Stimulated activated naive CD8-positive, alpha-beta T cell treated with anti-CD3 and anti-CD28 coated beads, Interleukin-15, Interleukin-2, amounts not matched to agents 100 ng/mL and 50 ng/mL, for 24 hours (primary cell): ENCODE results near the gene PDIA4.
"Not testable (repeated sequence)": the region's sequence is repeated elsewhere in the genome, so short reads cannot be mapped to it uniquely, and the experiment has no call there.

Source experiments
- H3K27ac Mint-ChIP-seq: one replicate; pipeline ENCODE4 v1.8.0; 2021; ENCODE audit warnings: mild to moderate bottlenecking, mixed read lengths
- H3K27me3 Mint-ChIP-seq: one replicate; pipeline ENCODE4 v1.8.0; 2021; ENCODE audit warnings: mixed read lengths
- H3K36me3 Mint-ChIP-seq: one replicate; pipeline ENCODE4 v1.8.0; 2021; ENCODE audit warnings: low read depth, mixed read lengths
- H3K4me1 Mint-ChIP-seq: one replicate; pipeline ENCODE4 v1.8.0; 2021; ENCODE audit warnings: low read depth, mixed read lengths
- H3K4me3 Mint-ChIP-seq: one replicate; pipeline ENCODE4 v1.8.0; 2021; ENCODE audit warnings: mild to moderate bottlenecking, mixed read lengths
- H3K9me3 Mint-ChIP-seq: one replicate; pipeline ENCODE4 v1.8.0; 2021; ENCODE audit warnings: mixed read lengths

PDIA4 gene

DNA sequence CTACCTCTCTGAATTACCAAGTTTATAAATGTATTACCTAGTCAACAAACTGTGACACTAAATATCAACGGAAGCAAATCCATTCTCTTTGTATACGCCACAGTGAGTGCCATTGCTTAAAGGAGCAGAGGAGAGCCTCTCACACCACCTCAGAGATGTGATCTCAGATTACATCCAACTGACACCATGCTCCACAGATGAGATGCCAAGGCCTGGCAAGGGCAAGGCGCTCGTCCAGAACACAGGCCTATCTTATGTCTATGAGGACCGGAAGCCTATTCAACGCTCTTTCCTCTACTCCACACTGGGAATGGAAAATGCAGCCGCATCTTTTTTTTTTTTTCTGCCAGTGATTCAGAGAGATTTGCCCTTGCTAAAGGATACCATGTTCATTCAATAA lies 11.4 kb downstream of the PDIA4 start:
- H3K27me3 Mint-ChIP-seq = no peaks in the 10 kb centered on the region
- H3K27ac Mint-ChIP-seq = no peak overlapping the region
- H3K9me3 Mint-ChIP-seq = no peaks in the 10 kb centered on the region
- H3K4me1 Mint-ChIP-seq = peaks cover 5% of the 10 kb centered on the region
- no peak overlapping the region for H3K4me3 Mint-ChIP-seq
- peaks cover 58% of the 10 kb centered on the region for H3K36me3 Mint-ChIP-seq

DNA sequence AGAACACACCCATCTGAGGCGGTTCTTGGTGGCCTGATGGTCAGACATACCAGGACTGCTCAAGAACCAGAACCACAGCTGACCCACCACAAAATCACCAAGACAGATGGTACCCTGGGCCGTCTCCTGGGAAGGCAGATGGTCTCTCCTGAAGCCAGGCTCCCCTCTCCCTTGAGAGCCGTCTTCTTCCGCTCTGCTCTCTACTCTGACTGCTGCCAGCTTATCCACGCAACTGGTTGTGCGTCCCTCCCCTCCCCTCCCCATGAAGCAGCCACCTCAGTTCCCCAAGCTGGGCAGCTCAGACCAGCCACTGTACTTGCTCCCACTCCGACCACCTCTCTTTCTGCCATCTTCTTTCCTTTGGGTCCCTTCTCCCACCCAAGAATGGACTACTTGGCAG lies 14.0 kb downstream of the PDIA4 start:
- peaks cover 3% of the 10 kb centered on the region for H3K4me1 Mint-ChIP-seq
- H3K9me3 Mint-ChIP-seq = no peaks in the 10 kb centered on the region
- H3K36me3 Mint-ChIP-seq = peaks cover 63% of the 10 kb centered on the region
- no peak overlapping the region for H3K4me3 Mint-ChIP-seq
- no peaks in the 10 kb centered on the region for H3K27me3 Mint-ChIP-seq
- no peak overlapping the region for H3K27ac Mint-ChIP-seq

DNA sequence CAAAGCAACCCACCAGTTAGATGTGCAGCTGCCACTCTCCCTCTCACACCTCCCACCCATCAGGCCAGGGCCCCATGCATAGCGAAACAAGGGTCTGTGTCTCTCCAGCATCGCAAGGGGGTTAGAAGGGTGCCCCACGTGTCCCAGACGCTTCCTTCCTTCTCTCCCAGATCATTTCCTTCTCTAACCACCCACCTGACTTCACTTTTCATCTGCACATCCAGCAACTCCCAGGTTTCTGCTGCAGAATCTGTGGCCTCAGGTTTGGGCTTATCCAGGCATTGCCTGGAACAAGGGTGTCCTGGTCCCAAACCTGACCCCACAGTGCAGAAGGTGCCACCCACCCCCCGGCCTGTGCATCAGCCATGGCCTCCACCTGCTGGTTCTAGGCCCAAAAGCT lies 14.4 kb downstream of the PDIA4 start:
- H3K27ac Mint-ChIP-seq = no peak overlapping the region
- H3K27me3 Mint-ChIP-seq = no peaks in the 10 kb centered on the region

DNA sequence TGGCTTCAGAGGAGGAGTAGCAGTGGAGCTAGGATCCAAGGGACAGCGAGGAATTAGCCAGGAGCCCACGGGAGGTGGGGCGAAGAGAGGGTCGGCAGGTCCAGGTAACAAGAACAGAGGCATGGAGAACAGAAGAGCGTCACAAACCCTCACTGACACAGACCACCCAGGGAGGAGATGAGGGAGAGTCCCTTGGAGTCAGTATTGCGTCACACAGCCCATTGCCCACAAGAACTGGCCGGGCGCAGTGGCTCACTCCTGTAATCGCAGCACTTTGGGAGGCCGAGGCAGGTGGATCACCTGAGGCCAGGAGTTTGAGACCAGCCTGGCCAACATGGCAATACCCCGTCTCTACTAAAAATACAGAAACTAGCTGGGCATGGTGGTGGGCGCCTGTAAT lies 15.6 kb downstream of the PDIA4 start:
- H3K36me3 Mint-ChIP-seq = peaks cover 60% of the 10 kb centered on the region
- H3K9me3 Mint-ChIP-seq, H3K27me3 Mint-ChIP-seq, H3K27ac Mint-ChIP-seq, H3K4me3 Mint-ChIP-seq, H3K4me1 Mint-ChIP-seq: not testable (repeated sequence)

More for the DNA sequence above, 14.4 kb downstream of the PDIA4 start:
- H3K9me3 Mint-ChIP-seq = no peaks in the 10 kb centered on the region
- H3K4me1 Mint-ChIP-seq = peaks cover 3% of the 10 kb centered on the region
- H3K36me3 Mint-ChIP-seq = peaks cover 60% of the 10 kb centered on the region
- H3K4me3 Mint-ChIP-seq = no peak overlapping the region

DNA sequence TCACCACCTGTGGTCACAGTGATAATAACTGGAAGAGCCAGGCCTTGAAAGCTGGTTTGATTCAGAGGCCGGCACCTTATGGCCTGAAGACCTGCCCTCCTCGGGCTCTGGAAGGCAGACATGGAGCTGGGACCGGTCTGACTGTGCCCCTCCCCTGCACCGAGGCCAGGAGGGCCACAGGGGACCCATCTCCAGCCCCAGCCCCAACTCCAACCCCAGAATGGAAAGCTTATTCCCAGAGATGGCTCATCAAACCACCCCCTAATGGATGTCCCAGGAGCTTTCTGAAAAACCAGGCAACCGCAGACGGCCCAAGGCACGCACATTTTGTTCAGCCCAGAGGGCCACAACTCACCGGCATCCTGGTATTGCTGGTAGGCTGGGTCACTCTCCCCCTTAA lies 16.8 kb downstream of the PDIA4 start:
- Mint-ChIP-seq H3K27ac (no peak overlapping the region), H3K9me3 (no peaks in the 10 kb centered on the region), H3K4me3 (no peak overlapping the region), H3K36me3 (peaks cover 66% of the 10 kb centered on the region), H3K27me3 (no peaks in the 10 kb centered on the region), H3K4me1 (peaks cover 3% of the 10 kb centered on the region)

DNA sequence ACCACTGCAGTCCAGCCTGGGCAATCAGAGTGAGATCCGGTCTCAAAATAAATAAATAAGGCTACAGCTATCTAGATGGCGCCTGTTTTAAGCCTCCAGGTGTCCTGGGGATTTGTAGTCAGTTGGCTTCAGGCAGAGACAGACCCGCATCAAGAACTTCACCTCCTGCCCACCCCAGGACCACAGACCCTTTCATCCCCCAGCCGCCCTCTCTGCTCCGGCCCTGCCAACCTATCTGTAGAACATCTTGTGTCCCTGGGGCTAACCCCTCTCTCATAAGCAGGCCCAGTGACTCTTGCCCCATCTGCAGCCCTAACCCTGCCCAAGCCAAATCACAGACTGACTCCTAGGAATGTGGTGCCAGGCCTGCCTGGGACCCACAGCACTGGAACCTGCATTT lies 17.9 kb downstream of the PDIA4 start:
- Mint-ChIP-seq H3K36me3 (peaks cover 66% of the 10 kb centered on the region), H3K4me1 (peaks cover 3% of the 10 kb centered on the region), H3K4me3 (no peak overlapping the region), H3K27me3 (no peaks in the 10 kb centered on the region), H3K9me3 (no peaks in the 10 kb centered on the region), H3K27ac (no peak overlapping the region)

DNA sequence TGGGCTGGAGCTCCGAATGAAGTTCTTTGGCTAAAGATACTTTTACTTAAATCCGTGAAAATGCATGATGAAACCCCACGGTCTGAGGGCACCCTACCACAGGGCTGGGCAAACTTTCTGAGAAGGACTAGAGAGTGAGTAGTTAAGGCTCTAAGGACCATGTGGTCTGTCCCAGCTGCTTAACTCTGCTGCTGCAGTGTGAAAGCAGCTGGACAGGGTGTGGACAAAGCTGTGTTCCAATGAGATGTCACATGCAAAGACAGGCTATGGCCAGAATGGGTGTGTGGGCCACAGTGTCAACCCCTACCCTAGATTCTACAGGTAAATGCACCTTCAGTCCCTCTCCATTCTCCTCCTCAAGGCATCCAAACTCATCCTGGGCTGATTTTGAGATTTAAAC lies 18.8 kb downstream of the PDIA4 start:
- H3K27ac Mint-ChIP-seq = no peak overlapping the region
- H3K27me3 Mint-ChIP-seq = no peaks in the 10 kb centered on the region
- no peaks in the 10 kb centered on the region for H3K9me3 Mint-ChIP-seq
- no peak overlapping the region for H3K4me3 Mint-ChIP-seq
- H3K4me1 Mint-ChIP-seq = peaks cover 3% of the 10 kb centered on the region
- peaks cover 59% of the 10 kb centered on the region for H3K36me3 Mint-ChIP-seq

DNA sequence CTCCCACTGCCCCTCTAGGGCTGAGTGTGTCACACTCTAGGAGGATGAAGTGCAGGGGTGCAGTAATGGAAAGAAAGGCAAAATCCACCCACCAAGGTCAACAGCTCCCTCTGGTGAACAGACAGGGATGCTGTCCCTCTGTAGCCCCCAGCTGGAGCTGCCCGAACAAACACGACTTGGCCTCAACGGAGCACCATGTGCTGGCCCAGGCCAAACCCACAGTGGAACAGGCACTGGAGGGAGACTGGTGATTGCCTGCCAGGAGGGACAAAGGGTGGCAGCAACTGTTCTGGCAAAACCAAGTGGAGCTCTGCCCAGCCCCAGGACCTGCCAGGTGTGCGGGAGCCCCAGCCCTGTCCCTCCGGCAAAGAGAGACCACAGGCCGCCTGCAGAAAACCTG lies 20.7 kb downstream of the PDIA4 start:
- no peak overlapping the region for H3K27ac Mint-ChIP-seq
- peaks cover 64% of the 10 kb centered on the region for H3K36me3 Mint-ChIP-seq
- H3K27me3 Mint-ChIP-seq = no peaks in the 10 kb centered on the region
- H3K9me3 Mint-ChIP-seq = no peaks in the 10 kb centered on the region
- H3K4me3 Mint-ChIP-seq = no peak overlapping the region
- peaks cover 3% of the 10 kb centered on the region for H3K4me1 Mint-ChIP-seq

DNA sequence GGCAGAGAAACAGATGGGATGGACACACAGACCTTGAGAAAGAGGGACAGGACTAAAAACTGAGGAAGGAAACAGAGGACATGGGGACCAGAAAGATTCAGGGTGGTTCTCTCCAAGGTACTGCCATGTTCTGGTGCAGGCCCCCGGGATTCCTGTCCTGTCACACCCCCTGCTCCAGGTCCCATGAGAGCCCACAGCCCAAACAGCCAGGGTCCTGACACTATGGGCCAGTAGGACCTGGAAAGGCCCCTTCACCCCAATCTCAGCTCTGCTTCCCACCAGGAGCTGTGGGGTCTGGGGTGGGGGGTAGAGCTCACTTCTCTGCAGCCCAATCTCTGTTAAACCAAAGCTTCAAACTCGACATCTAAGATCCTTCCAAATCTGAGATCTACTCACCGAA lies 21.2 kb downstream of the PDIA4 start:
- peaks cover 60% of the 10 kb centered on the region for H3K36me3 Mint-ChIP-seq
- H3K27me3 Mint-ChIP-seq = no peaks in the 10 kb centered on the region
- H3K9me3 Mint-ChIP-seq = no peaks in the 10 kb centered on the region
- H3K4me1 Mint-ChIP-seq = peaks cover 3% of the 10 kb centered on the region
- no peak overlapping the region for H3K27ac Mint-ChIP-seq
- H3K4me3 Mint-ChIP-seq = no peak overlapping the region

DNA sequence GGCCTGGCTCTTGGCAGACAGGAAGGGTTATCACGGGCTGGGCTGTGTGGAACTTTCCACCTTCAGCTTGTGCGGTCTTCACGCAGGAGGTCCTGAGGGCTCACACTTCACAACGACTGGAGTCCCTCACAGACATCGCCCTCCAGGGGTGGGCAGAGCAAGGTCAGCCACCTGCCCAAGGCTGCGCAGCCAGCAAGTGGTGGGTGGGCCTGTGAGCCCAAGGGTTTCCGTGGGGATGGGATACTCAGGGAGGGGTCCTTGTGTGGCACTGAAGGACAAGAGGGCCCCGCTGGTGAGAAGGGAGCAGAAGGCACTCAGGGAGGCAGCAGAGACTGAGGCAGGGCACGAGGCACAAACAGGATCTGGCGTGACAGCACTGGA lies 22.0 kb downstream of the PDIA4 start:
- no peak overlapping the region for H3K27ac Mint-ChIP-seq
- H3K36me3 Mint-ChIP-seq = peaks cover 62% of the 10 kb centered on the region
- H3K4me1 Mint-ChIP-seq = peaks cover under 1% of the 10 kb centered on the region
- H3K9me3 Mint-ChIP-seq = no peaks in the 10 kb centered on the region
- no peak overlapping the region for H3K4me3 Mint-ChIP-seq
- H3K27me3 Mint-ChIP-seq = no peaks in the 10 kb centered on the region

DNA sequence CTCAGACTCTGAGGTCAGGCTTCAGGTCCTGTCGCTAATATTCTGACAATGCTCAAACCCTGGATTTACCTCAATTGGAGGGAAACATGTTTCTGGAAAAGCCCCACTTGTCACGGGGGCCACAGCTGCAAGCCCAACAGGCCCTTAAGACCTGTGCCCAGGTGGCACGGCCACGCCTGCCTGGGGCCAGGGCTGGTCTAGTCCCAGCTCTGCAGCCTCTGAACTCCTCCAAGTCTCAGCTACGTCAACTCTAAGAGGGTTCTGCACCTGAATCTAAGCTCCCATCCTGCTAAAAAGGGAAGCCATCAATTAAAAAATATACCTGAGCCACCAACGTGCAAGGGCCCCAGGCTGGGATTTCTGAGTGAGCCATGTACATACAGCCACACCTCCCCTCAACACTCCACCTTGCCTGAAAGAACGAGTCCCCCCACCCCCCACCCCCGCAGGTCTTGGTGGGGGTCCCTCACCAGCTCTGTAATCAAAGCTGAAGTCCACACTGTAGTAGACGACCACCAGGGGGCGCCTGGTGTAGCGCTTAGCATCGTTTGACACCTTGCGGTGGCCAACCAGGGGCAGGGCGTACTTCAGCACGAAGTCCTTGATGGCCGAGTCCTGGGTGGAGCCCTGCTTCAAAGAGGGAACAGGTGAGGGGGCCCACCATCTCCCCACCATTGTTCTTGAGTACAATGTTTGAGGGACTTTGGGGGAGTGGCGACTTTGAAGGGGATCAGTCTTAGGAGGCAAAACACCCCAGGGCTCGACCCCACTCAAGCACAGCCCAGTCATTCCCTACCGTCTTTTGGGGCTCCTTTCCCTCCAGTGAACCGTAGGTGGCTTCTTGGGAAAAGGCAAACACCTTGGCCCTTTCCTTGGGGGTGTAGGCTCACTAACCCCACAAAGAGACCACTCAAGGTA lies 22.6 kb downstream of the PDIA4 start:
- Mint-ChIP-seq H3K4me1 (no peaks in the 10 kb centered on the region), H3K27ac (no peak overlapping the region), H3K9me3 (no peaks in the 10 kb centered on the region), H3K27me3 (no peaks in the 10 kb centered on the region), H3K36me3 (peaks cover 56% of the 10 kb centered on the region), H3K4me3 (no peak overlapping the region)

DNA sequence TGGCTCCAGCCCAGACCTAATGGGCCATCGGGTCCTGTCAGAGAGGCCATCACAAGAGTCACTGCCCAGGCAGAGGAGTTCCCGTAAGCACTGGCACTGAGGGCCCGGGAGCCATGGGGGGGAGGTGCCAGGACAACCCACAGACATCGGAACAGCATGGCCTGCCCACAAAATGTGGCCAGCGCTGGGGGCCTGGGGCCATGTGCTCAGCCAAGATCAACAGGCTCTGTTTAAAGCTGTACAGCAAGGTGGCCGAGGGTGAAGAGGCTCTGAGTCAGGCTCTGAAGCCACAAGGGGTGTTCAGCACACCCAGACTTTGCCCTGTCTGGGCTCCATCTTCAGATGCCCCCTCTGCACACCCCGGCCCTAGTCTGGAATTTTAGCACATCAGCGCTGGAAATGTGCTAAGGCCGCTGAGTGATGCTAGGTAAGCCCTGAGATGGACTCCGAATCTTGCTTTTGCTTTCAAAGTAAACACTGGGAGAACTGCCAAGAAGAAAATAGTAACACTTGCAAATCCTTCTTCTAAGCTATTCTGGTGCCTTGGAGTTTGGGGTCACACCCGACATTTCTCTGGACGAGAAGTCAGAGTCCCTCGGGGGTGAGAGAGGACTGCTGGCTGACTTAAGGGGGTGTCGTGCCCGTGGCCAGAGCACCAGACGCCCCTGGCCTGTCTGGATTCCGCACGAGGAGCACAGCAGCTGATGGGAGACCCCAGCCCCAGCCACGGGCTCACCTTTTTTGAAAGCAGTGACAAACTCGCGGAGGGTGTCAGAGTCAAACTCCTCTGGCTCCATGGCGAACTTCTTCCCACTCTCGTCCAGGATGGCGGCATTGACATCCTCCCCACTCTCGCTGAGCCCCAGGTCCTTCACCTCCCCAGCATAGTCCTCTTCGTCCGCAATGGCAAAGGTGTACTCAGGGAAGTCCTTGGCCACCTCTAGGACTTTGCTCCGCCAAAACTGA lies 23.6 kb downstream of the PDIA4 start:
- Mint-ChIP-seq H3K4me1 (no peaks in the 10 kb centered on the region), H3K9me3 (no peaks in the 10 kb centered on the region), H3K27me3 (no peaks in the 10 kb centered on the region), H3K4me3 (no peak overlapping the region), H3K27ac (no peak overlapping the region), H3K36me3 (peaks cover 48% of the 10 kb centered on the region)

DNA sequence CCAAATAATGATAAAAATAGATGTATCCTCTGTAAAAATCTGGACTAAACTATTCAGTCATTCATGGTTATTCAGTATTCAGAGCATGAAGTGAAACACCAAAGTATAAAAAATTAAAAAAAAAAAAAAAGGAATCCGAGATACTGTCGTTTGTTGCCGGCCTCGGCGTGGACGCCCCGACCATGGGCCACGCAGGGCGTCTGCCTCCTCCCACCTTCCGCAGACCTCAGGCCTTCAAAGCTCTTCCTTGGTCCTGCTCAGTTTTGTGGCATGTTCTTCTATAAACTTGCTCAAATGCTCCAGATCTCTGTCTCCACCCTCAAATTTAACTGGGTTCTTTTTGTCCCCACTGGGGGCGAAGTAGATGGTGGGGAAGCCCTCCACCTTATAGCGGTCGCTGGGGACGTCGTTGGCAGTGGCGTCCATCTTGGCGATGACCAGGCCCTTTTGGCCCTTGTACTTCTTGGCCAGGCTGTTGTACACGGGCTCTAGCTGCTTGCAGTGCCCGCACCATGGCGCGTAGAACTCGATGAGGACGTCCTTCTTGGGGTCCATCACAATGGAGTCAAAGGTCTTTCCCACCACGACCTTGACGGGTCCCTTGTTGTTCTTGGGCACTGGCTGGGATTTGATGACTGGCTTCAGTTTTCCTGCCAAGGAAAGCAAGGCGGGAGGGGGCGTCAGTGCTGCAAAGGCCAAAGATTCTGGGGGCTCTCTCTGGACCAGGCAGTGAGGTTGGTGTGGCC lies 24.6 kb downstream of the PDIA4 start:
- H3K9me3 Mint-ChIP-seq = no peaks in the 10 kb centered on the region
- H3K36me3 Mint-ChIP-seq = peaks cover 43% of the 10 kb centered on the region
- H3K4me1 Mint-ChIP-seq = no peaks in the 10 kb centered on the region
- no peak overlapping the region for H3K4me3 Mint-ChIP-seq
- no peaks in the 10 kb centered on the region for H3K27me3 Mint-ChIP-seq
- no peak overlapping the region for H3K27ac Mint-ChIP-seq

DNA sequence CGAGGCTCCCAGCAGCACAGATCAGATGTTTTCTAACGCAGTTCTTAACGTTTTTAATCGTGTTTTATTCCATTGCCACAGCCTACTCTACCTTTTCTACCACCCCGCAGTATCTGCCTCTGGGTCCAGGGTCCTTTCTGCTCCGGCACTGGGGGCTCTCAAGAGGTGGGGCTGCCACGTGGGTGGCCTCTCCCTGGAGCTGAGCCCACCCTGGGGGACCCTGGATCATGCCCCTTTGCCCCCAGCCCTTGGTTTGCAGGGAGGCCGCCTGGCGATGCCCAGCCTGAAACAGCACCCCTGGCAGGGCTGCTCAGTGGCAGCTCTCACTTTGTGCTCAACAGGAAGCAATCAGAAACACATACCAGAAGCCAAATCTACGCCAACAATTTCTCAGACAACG lies 25.3 kb downstream of the PDIA4 start:
- H3K27me3 Mint-ChIP-seq = no peaks in the 10 kb centered on the region
- H3K9me3 Mint-ChIP-seq = no peaks in the 10 kb centered on the region
- H3K36me3 Mint-ChIP-seq = peaks cover 43% of the 10 kb centered on the region
- H3K4me3 Mint-ChIP-seq = no peak overlapping the region
- no peaks in the 10 kb centered on the region for H3K4me1 Mint-ChIP-seq
- H3K27ac Mint-ChIP-seq = no peak overlapping the region

DNA sequence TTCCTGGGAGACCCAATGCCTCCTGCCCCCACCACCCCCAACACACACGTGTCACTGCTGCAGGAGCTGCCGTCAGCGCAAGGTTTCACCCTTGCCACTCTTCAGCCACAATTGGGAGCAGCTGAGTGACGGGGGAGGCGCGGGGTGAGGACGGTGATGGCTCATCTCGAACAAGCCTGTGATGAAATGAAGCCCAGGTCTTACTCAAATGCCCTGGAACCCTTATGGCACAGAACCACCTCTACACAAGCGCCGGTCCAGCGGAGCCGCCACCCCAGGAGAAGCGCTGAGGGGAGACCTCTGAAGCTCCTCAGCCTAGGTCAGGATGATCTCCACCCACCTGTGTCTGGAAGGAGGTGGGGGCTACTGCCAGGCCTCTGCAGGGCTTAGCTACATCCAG lies 25.7 kb downstream of the PDIA4 start:
- Mint-ChIP-seq H3K36me3 (peaks cover 41% of the 10 kb centered on the region), H3K27ac (no peak overlapping the region), H3K4me1 (no peaks in the 10 kb centered on the region), H3K27me3 (no peaks in the 10 kb centered on the region), H3K4me3 (no peak overlapping the region), H3K9me3 (no peaks in the 10 kb centered on the region)
